PC-9 (cell line): ENCODE data around the gene TSACC. TPM values are rescaled to one million over a fixed set of nuclear protein-coding genes. Genes with fewer than 3 reads are reported as not detected.

Experiments
- BruUV-seq: library from RNA; stranded (reverse); fragments of 400-500 nt; replicated peaks from 2 replicates; lab custom pipeline; 2021; lab: Mats Ljungman, UMichigan
- CTCF ChIA-PET: fragments of 300-600 bp; sonication (Branson Sonifier 250); formaldehyde crosslinking; loops from one replicate; lab custom pipeline; 2022; ENCODE audit warnings: antibody characterized with exemption; lab: Charles Lee
- POLR2A ChIA-PET: fragments of 300-600 bp; sonication (Branson Sonifier 250); formaldehyde crosslinking; loops from one replicate; lab custom pipeline; 2022; ENCODE audit warnings: antibody characterized with exemption; ENCODE audit not compliant: unreplicated experiment; lab: Charles Lee
- DNase-seq, 2 experiments: peaks; one replicate each; pipeline versions ENCODE4 v3.0.0 to v3.0.0-alpha.2; 2015 to 2022; ENCODE audit warnings: mixed read lengths in 1 of 2
- H2AFZ ChIP-seq: fragments of 200-600 bp; sonication (generic); 2 replicates; pipeline ENCODE4 v1.8.1; 2017; ENCODE audit warnings: antibody characterized with exemption
- H3F3A ChIP-seq: fragments of 200-600 bp; sonication (generic); 2 replicates; pipeline ENCODE4 v1.8.1; 2017; ENCODE audit warnings: antibody characterized with exemption, mild to moderate bottlenecking, low read depth; ENCODE audit not compliant: insufficient read depth
- H3K27ac ChIP-seq: fragments of 200-600 bp; sonication (generic); 2 replicates; pipeline ENCODE4 v1.6.1; 2016; ENCODE audit warnings: mixed run types
- H3K27me3 ChIP-seq: fragments of 200-600 bp; sonication (generic); 2 replicates; pipeline ENCODE4 v1.6.1; 2016; ENCODE audit warnings: low read depth, mixed run types; ENCODE audit not compliant: insufficient read depth
- H3K36me3 ChIP-seq: fragments of 200-600 bp; sonication (generic); 2 replicates; pipeline ENCODE4 v1.6.1; 2016; ENCODE audit warnings: low read depth, mixed run types
- H3K4me1 ChIP-seq: fragments of 200-600 bp; sonication (generic); replicated peaks from 2 replicates; pipeline ENCODE4 v1.6.1; 2016; ENCODE audit warnings: mixed run types; ENCODE audit not compliant: insufficient read depth
- H3K4me2 ChIP-seq: fragments of 200-600 bp; sonication (generic); 2 replicates; pipeline ENCODE4 v1.6.1; 2017; ENCODE audit warnings: mixed run types
- H3K4me3 ChIP-seq: fragments of 200-600 bp; sonication (generic); 2 replicates; pipeline ENCODE4 v1.6.1; 2016; ENCODE audit warnings: mixed run types
- H3K79me2 ChIP-seq: fragments of 200-600 bp; sonication (generic); 2 replicates; pipeline ENCODE4 v1.6.1; 2017; ENCODE audit warnings: low read depth, mixed run types
- H3K9me2 ChIP-seq: fragments of 200-600 bp; sonication (generic); 2 replicates; pipeline ENCODE4 v1.8.1; 2017; ENCODE audit warnings: mild to moderate bottlenecking; ENCODE audit not compliant: insufficient read depth
- H3K9me3 ChIP-seq: fragments of 200-600 bp; sonication (generic); 2 replicates; pipeline ENCODE4 v1.8.1; 2016; ENCODE audit warnings: low read depth; ENCODE audit not compliant: insufficient read depth
- H4K20me1 ChIP-seq: fragments of 200-600 bp; sonication (generic); 2 replicates; pipeline ENCODE4 v1.8.1; 2017; ENCODE audit not compliant: insufficient read depth
- EZH2 ChIP-seq: fragments of 200-600 bp; sonication (generic); IDR thresholded peaks from 2 replicates; pipeline ENCODE4 v1.8.0; 2017; ENCODE audit warnings: antibody characterized with exemption, low read depth
- intact Hi-C: fragments of 100-400 bp; cut with micrococcal nuclease; formaldehyde crosslinking; loops from one replicate; pipeline ENCODE4 v1.10.0; 2022; ENCODE audit not compliant: unreplicated experiment
- total RNA-seq: library from RNA; stranded (reverse); gene quantifications from 2 replicates; pipeline ENCODE4 v1.2.3, GENCODE V29; 2021
- TF ChIP-seq, protein P1 (sequence below): fragments of 200-600 bp; sonication (generic); conservative IDR thresholded peaks from 2 replicates; pipeline ENCODE4 v1.6.1; 2017; ENCODE audit warnings: mixed run types, antibody characterized with exemption, mild to moderate bottlenecking, moderate library complexity

TSACC gene
- total RNA-seq, 1 experiment from 2014 or later, result 1.3 TPM

- ChIA-PET POLR2A (no interaction called here), CTCF (interaction anchor here (1.1 kb wide), 1 partner anchor 74 kb away, joined by 3 read pairs; no protein-coding TSS in a partner anchor)
- H2AFZ ChIP-seq, result no peak overlapping the region
- H3K4me3 ChIP-seq, result no peak overlapping the region
- intact Hi-C loops, result no loop called here
- H3K27ac ChIP-seq, result no peak overlapping the region
- H3K9me3 ChIP-seq, result no peaks in the 10 kb centered on the region
- DNase-seq, result no peak
- peaks cover 22% of the 10 kb centered on the region for H3F3A ChIP-seq
- no peaks in the 10 kb centered on the region for H3K36me3 ChIP-seq
- H3K4me1 ChIP-seq, result peaks cover 48% of the 10 kb centered on the region
- TF ChIP-seq EZH2, result no peak
- TF ChIP-seq, protein P1, sequence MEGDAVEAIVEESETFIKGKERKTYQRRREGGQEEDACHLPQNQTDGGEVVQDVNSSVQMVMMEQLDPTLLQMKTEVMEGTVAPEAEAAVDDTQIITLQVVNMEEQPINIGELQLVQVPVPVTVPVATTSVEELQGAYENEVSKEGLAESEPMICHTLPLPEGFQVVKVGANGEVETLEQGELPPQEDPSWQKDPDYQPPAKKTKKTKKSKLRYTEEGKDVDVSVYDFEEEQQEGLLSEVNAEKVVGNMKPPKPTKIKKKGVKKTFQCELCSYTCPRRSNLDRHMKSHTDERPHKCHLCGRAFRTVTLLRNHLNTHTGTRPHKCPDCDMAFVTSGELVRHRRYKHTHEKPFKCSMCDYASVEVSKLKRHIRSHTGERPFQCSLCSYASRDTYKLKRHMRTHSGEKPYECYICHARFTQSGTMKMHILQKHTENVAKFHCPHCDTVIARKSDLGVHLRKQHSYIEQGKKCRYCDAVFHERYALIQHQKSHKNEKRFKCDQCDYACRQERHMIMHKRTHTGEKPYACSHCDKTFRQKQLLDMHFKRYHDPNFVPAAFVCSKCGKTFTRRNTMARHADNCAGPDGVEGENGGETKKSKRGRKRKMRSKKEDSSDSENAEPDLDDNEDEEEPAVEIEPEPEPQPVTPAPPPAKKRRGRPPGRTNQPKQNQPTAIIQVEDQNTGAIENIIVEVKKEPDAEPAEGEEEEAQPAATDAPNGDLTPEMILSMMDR, result no peak
- no peak overlapping the region for H3K4me2 ChIP-seq
- no peaks in the 10 kb centered on the region for H4K20me1 ChIP-seq
- BruUV-seq, result no TSS peak
- H3K79me2 ChIP-seq, result no peaks in the 10 kb centered on the region
- no peaks in the 10 kb centered on the region for H3K27me3 ChIP-seq
- no peaks in the 10 kb centered on the region for H3K9me2 ChIP-seq
These were observed 33.4 kb downstream of the TSACC start for GRCh38 chr1:156371553-156372264.

DNA sequence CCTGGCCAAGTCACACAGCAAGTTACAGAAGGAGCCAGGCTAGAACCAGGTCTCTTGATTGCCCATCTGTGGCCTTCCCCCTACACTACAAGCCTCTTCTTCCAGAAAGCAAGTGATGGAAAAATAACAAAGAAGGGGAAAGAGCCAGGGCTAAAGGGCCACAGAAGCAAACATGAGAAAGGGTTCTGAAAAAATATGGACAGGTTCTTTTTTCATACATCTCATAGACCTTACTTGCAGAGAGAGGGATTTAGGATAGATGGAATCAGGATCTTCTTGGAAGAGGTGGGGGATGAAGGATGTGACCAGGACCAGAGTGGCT is 33.9 kb downstream of the TSACC start:
- Histone ChIP-seq H3F3A (peaks cover 23% of the 10 kb centered on the region), H3K4me2 (no peak overlapping the region), H3K4me3 (no peak overlapping the region), H3K9me3 (no peaks in the 10 kb centered on the region), H3K9me2 (no peaks in the 10 kb centered on the region), H3K79me2 (no peaks in the 10 kb centered on the region), H2AFZ (no peak overlapping the region), H3K27ac (no peak overlapping the region), H3K4me1 (peaks cover 43% of the 10 kb centered on the region), H4K20me1 (no peaks in the 10 kb centered on the region), H3K36me3 (no peaks in the 10 kb centered on the region), H3K27me3 (no peaks in the 10 kb centered on the region)
- ChIA-PET POLR2A (interaction anchor here (0.7 kb wide), 1 partner anchor 1248 kb away, joined by 3 read pairs; no protein-coding TSS in a partner anchor), CTCF (no interaction called here)
- no peak for DNase-seq
- TF ChIP-seq, protein P1, result no peak
- no peak for TF ChIP-seq EZH2
- intact Hi-C loops, result no loop called here
- no TSS peak for BruUV-seq

GRCh38 chr1:156372876-156373275 is 34.5 kb downstream of the TSACC start:
- POLR2A ChIA-PET, result interaction anchor here (0.7 kb wide), 1 partner anchor 1248 kb away, joined by 3 read pairs; no protein-coding TSS in a partner anchor
- no peaks in the 10 kb centered on the region for H3K79me2 ChIP-seq

More at GRCh38 chr1:156372876-156373275, 34.5 kb downstream of the TSACC start:
- BruUV-seq, result no TSS peak
- H3K27me3 ChIP-seq, result no peaks in the 10 kb centered on the region
- TF ChIP-seq, protein P1, result no peak
- no peak for TF ChIP-seq EZH2
- no peak overlapping the region for H3K4me3 ChIP-seq
- no peaks in the 10 kb centered on the region for H3K9me2 ChIP-seq
- CTCF ChIA-PET, result interaction anchor here (1.0 kb wide), 1 partner anchor 73 kb away, joined by 3 read pairs; no protein-coding TSS in a partner anchor
- no peak overlapping the region for H3K4me2 ChIP-seq
- no peaks in the 10 kb centered on the region for H4K20me1 ChIP-seq
- intact Hi-C loops, result no loop called here
- DNase-seq, result no peak
- no peak overlapping the region for H3K27ac ChIP-seq
- no peaks in the 10 kb centered on the region for H3K36me3 ChIP-seq
- peaks cover 16% of the 10 kb centered on the region for H3F3A ChIP-seq
- peaks cover 43% of the 10 kb centered on the region for H3K4me1 ChIP-seq
- H3K9me3 ChIP-seq, result no peaks in the 10 kb centered on the region
- no peak overlapping the region for H2AFZ ChIP-seq
